HG03196 (cell line): ENCODE results near the gene PPP2R2C.

Source experiments
- ATAC-seq: cut with Tn5 transposase; IDR thresholded peaks from one replicate; pipeline ENCODE4 v1.9.1; 2021; ENCODE audit not compliant: unreplicated experiment

The PPP2R2C gene

GRCh38 chr4:6404611-6405396, 67.6 kb downstream of the PPP2R2C start:
- ATAC-seq, result no peak

DNA sequence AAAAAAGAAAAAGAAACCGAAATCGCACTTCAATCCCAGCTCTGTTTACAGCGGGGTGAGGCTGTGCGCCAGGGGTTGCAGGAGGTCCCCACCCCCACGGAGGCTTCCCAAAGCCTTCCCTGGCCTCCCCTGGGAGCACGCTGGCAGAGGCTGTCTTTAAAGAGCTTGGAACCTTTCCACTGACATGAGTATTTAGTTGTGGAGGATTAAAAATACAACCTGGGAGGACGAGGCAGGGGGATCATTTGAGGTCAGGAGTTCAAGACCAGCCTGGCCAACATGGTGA, 69.1 kb downstream of the PPP2R2C start:
- no peak for ATAC-seq

GRCh38 chr4:6402566-6403399, 69.6 kb downstream of the PPP2R2C start:
- no peak for ATAC-seq

- no peak for ATAC-seq
These were observed 70.6 kb downstream of the PPP2R2C start for GRCh38 chr4:6401797-6402196.

- ATAC-seq, result no peak
These were observed 75.6 kb downstream of the PPP2R2C start for GRCh38 chr4:6396696-6397236.

GRCh38 chr4:6395466-6396228, 76.8 kb downstream of the PPP2R2C start:
- no peak for ATAC-seq

- ATAC-seq, result no peak
These were observed 77.7 kb downstream of the PPP2R2C start for GRCh38 chr4:6394671-6395081.

- no peak for ATAC-seq
These were observed 78.6 kb downstream of the PPP2R2C start for GRCh38 chr4:6393544-6394475.

- ATAC-seq, result no peak
These were observed 79.3 kb downstream of the PPP2R2C start for GRCh38 chr4:6393066-6393465.

DNA sequence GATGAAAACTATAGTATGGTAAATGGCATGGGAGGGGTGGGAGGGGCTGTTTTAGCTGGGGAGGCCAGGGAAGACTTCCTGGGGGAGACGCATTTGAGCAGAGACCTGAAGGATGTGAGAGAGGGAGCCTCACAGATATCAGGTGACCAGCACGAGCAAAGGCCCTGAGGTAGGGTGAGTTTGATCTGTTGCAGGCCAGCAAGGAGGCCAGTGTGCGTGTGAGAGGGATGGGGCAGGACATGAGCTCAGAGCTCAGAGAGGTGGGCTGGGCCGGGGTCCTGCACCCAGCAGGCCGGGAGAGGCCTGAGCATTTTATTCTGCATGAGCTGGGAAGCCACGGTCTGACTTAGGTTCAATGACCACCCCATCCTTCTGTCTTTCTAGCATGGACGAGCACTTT, 80.0 kb downstream of the PPP2R2C start:
- no peak for ATAC-seq

- no peak for ATAC-seq
These were observed 80.6 kb downstream of the PPP2R2C start for GRCh38 chr4:6391852-6392188.

GRCh38 chr4:6391186-6391851, 81.1 kb downstream of the PPP2R2C start:
- no peak for ATAC-seq

DNA sequence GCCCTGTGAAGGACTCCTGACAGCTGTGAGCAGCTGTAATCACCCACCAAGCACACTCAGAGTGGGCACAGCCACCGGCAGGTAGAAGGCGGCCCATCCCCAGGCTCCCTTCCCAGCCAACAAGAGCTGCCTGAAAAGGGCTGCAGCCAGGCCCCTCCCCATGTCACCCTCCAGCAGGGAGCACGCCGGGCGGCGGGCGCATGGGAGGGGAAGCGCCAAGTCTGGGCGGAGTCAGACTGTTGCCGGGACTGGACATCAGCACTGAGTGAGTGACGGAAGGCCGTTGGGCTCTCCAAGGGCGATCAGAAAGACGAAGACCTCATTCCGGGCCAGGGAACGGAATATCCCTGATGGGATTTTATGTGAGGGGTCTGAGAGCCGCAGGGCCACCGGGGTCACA, 82.1 kb downstream of the PPP2R2C start:
- ATAC-seq, result no peak

- ATAC-seq, result no peak
These were observed 83.1 kb downstream of the PPP2R2C start for GRCh38 chr4:6389142-6389825.

DNA sequence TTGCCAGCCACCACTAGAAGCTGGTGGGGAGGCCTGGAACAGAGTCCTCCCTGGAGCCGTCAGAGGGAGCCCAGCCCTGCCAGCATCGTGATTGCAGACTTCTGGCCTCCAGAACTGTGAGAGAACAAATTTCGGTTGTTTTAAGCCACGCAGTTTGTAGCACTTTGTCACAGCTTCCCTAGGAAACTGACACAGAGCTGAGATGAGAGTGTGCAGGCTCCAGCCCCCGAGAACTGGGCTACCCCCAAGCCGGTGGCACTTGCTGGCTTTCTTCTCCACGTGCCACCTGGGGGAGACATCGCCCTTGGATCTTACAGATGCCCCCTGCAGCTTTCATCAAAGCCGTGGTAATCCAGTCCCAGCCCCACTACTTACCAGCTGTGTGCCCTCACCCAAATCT, 83.7 kb downstream of the PPP2R2C start:
- ATAC-seq, result no peak

DNA sequence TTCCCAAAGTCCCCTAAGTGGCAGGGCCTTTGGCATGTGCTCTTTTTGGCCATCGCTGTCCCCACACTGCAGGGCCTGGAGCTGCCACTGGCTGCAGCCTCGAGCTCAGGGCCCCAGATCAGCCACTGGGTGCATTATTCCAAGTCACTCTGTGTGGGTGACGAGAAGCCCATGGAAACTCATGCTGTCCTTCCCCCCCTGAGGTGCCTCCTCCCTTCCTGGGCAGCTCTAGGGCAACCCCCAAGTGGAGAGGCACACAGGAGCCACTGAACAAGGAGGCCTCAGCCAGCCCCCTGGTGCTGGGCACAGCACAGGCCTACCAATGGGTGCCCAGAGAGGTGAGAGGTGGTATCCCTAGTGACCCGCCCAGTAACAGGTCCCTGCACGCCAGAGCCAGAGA, 84.5 kb downstream of the PPP2R2C start:
- no peak for ATAC-seq

- no peak for ATAC-seq
These were observed 86.3 kb downstream of the PPP2R2C start for GRCh38 chr4:6386091-6386490.

GRCh38 chr4:6385288-6385687, 87.1 kb downstream of the PPP2R2C start:
- no peak for ATAC-seq

- ATAC-seq, result no peak
These were observed 87.9 kb downstream of the PPP2R2C start for GRCh38 chr4:6384541-6384940.
